Right lobe of liver (tissue), 6 donors: ENCODE measurements around the gene DGAT2L6. TPM values are rescaled to one million over a fixed set of nuclear protein-coding genes. Genes with fewer than 3 reads are reported as not detected.
"Not testable (repeated sequence)": the region's sequence is repeated elsewhere in the genome, so short reads cannot be mapped to it uniquely, and the experiment has no call there.

Experiments
- ATAC-seq, 4 donors: fragments of 200-7000 bp; cut with Tn5 transposase; one replicate each; pipeline ENCODE4 v1.9.1; 2020; ENCODE audit warnings: mild to moderate bottlenecking in 4 of 4, moderate library complexity in 4 of 4
- DNase-seq, 3 donors: peaks; one replicate each; pipeline ENCODE4 v3.0.0-alpha.2; 2020
- H3K27ac ChIP-seq, 3 donors: fragments of 200-600 bp; one replicate each; pipeline ENCODE4 v1.8.0; 2022
- H3K27me3 ChIP-seq, 2 donors: fragments of 200-600 bp; one replicate each; pipeline ENCODE4 v1.8.0; 2022
- H3K36me3 ChIP-seq, 4 donors: fragments of 200-600 bp; sonication (generic) in 1 of 4; one replicate each; pipeline versions ENCODE4 v1.5.1 to v1.8.0; 2017 to 2022; ENCODE audit warnings: control low read depth in 1 of 4
- H3K4me1 ChIP-seq, 4 donors: fragments of 200-600 bp; sonication (generic) in 1 of 4; one replicate each; pipeline versions ENCODE4 v1.5.1 to v1.8.0; 2017 to 2022; ENCODE audit warnings: control low read depth in 1 of 4
- H3K4me3 ChIP-seq, 3 donors: fragments of 200-600 bp; one replicate each; pipeline ENCODE4 v1.8.0; 2022
- H3K9me3 ChIP-seq, 4 donors: fragments of 200-600 bp; sonication (generic) in 1 of 4; one replicate each; pipeline versions ENCODE4 v1.5.1 to v1.8.0; 2017 to 2022; ENCODE audit warnings: control low read depth in 1 of 4
- CTCF ChIP-seq, 4 donors: fragments of 200-600 bp in 3 of 4; fragments of 450-650 bp in 1 of 4; IDR thresholded peaks; one replicate each; pipeline versions ENCODE4 v1.5.1 to v1.8.0; 2016 to 2022; ENCODE audit warnings: antibody characterized with exemption in 4 of 4, mild to moderate bottlenecking in 2 of 4
- POLR2A ChIP-seq: fragments of 450-650 bp; IDR thresholded peaks from one replicate; pipeline ENCODE4 v1.6.1; 2017; ENCODE audit warnings: antibody characterized with exemption, mild to moderate bottlenecking
- WGBS: methylation state at CpG from one replicate; pipeline ENCODE4 v1.1.6; 2018; ENCODE audit warnings: low coverage, low lambda C conversion rate; ENCODE audit not compliant: insufficient coverage; ENCODE audit errors: missing lambda C conversion rate; 5-methylcytosine and 5-hydroxymethylcytosine counted together
- intact Hi-C, 2 donors: fragments of 100-400 bp; cut with DNase I; formaldehyde crosslinking; loops; one replicate each; pipeline versions ENCODE4 v1.11.2 to v1.14.1; 2022
- total RNA-seq, 6 experiments: library from RNA; depleted of rRNA in 2 of 6; stranded (reverse); fragments of >200 nt in 2 of 6; fragmentation: NEBNext Ultra II Directional in 3 of 6; extraction: Animal tissue kit (Norgen Biotek cat#: 25700) in 3 of 6; gene quantifications; one replicate each; pipeline versions ENCODE4 v1.1.0 to v1.2.4, GENCODE V29; 2016 to 2023
- donor health status: DM: no; HTN: yes; CAD: no.
- donor health status: DM: no; HTN: no; CAD: no.
- donor health status: DM: no; HTN: no; CAD: no.
- donor health status: DM: no; HTN: yes; CAD: no.
- donor health status: DM: no; HTN: yes; CAD: no.

Gene DGAT2L6
- total RNA-seq, 6 experiments from 2014 or later, result not detected

GRCh38 chrX:70201732-70202131 is 24.4 kb downstream of the DGAT2L6 start:
- 73% methylated on average over 2 of the region's 5 CpGs for WGBS
- ATAC-seq, result no peak
- H3K27me3 ChIP-seq, result no peaks in the 10 kb centered on the region
- DNase-seq, result no peak
- no peak for TF ChIP-seq CTCF (IDR thresholded peaks at IDR 0.05)
- no peak for TF ChIP-seq POLR2A
- H3K27ac ChIP-seq, result no peak overlapping the region
- intact Hi-C loops, result no loop called here
- H3K9me3 ChIP-seq, result no peaks in the 10 kb centered on the region
- H3K36me3 ChIP-seq, result no peaks in the 10 kb centered on the region
- no peak overlapping the region for H3K4me3 ChIP-seq
- no peaks in the 10 kb centered on the region for H3K4me1 ChIP-seq

DNA sequence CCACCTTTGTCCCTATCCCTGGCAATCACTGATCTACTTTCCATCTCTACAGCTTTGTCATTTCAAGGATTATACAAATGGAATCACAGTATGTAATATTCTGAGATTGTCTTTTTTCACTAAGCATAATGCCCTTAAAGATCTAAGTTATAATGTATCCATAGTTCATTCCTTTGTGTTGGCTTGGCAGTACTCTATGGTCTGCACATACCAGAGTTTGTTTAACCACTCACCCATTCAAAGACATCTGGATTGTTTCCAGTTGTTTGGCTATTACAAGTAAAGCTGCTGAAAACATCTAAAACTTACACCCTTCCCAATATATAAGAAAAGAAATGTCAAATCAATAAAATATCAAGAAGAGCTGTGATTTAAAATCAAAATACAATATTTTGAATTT is 31.2 kb downstream of the DGAT2L6 start:
- TF ChIP-seq CTCF (IDR thresholded peaks at IDR 0.05), result no peak
- TF ChIP-seq POLR2A, result no peak
- Histone ChIP-seq H3K36me3 (no peaks in the 10 kb centered on the region), H3K27ac (no peak overlapping the region), H3K9me3 (no peaks in the 10 kb centered on the region), H3K4me1 (no peaks in the 10 kb centered on the region), H3K27me3 (no peaks in the 10 kb centered on the region), H3K4me3 (no peak overlapping the region)
- ATAC-seq (peak in 1 of 4 donors; percentile 53), DNase-seq (no peak)
- intact Hi-C loops, result no loop called here

- H3K36me3 ChIP-seq, H3K9me3 ChIP-seq, H3K4me3 ChIP-seq, DNase-seq, H3K27ac ChIP-seq, intact Hi-C loops, H3K4me1 ChIP-seq, ATAC-seq, H3K27me3 ChIP-seq: not testable (repeated sequence)
- 47% methylated on average over 6 of the region's 6 CpGs for WGBS
These were observed 32.3 kb downstream of the DGAT2L6 start for GRCh38 chrX:70209570-70209969.

DNA sequence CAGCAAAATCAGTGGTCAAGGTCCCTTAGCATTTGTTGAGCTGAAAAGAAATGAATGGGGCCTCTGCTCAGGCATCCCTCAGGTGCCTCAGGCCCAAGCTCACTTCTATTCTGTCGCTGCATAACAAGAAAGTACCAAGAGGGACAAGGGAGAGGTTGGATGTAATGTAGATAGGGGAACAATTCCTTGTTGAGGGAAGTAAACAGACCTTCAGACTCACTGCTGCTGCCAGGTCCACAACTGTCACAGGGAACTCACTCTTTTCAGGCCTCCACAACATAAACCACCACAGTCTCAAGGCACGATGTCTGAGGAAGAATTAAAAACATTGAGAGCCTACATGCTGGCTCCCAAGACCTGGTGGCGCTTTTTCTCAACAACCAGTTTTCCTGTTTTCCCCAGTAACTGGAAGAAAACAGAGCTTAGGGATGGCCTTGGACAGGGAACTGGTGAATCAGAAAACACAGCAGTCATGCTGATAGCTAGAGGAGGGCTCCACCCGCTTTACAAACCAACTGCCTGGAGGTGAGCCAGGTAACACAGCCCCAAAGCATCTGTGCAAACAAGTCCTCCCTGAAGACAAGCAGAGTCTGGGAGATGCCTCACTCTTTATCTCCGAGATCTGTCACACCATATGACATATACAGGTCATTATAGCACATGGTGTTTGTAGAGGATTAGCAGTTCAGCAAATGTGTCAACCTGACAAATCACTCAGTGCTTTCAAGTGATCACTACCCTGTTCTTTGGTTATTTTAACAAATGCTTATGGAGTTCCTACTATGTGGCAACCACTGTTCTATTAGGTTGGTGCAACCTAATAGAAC is 42.9 kb downstream of the DGAT2L6 start:
- TF ChIP-seq CTCF (IDR thresholded peaks at IDR 0.05), result no peak
- no peak for TF ChIP-seq POLR2A
- Histone ChIP-seq H3K9me3 (no peaks in the 10 kb centered on the region), H3K4me3 (no peak overlapping the region), H3K4me1 (no peaks in the 10 kb centered on the region), H3K27ac (no peak overlapping the region), H3K36me3 (no peaks in the 10 kb centered on the region), H3K27me3 (no peaks in the 10 kb centered on the region)
- peak in 1 of 4 donors; percentile 95 for ATAC-seq
- intact Hi-C loops, result no loop called here
- 70% methylated on average over 4 of the region's 5 CpGs for WGBS
- DNase-seq, result peak in 1 of 3 donors; percentile 63

GRCh38 chrX:70226048-70226447 is 48.8 kb downstream of the DGAT2L6 start:
- Histone ChIP-seq H3K4me3 (no peak overlapping the region), H3K9me3 (no peaks in the 10 kb centered on the region), H3K27ac (no peak overlapping the region), H3K36me3 (no peaks in the 10 kb centered on the region), H3K27me3 (no peaks in the 10 kb centered on the region), H3K4me1 (no peaks in the 10 kb centered on the region)
- TF ChIP-seq CTCF (IDR thresholded peaks at IDR 0.05), result no peak
- TF ChIP-seq POLR2A, result no peak
- DNase-seq (no peak), ATAC-seq (peak in 3 of 4 donors; percentile 30 to 87 (median 58))
- intact Hi-C loops, result no loop called here
